Measurements from ENCODE around the gene LBX2. TPM values are rescaled to one million over a fixed set of nuclear protein-coding genes. Genes with fewer than 3 reads are reported as not detected.

The LBX2 gene
- polyA plus RNA-seq (2013, experiment 1 of 2; ENCODE audit: insufficient read length): 0.60 TPM
- polyA plus RNA-seq (2013, experiment 2 of 2; ENCODE audit: insufficient read length): 0.31 TPM

- DNase-seq: no peak
Observed at GRCh38 chr2:74499267-74499939, at the start of gene LBX2. Gene LBX2 (minus strand): TSS chr2:74499603. CDS start chr2:74499537, 66 bp downstream.

GRCh38 chr2:74548285-74548899 lies 49.0 kb upstream of the LBX2 start:
- DNase-seq: no peak

GRCh38 chr2:74546004-74546403 lies 46.6 kb upstream of the LBX2 start:
- no peak for DNase-seq

- no peak for DNase-seq
Observed at GRCh38 chr2:74544634-74545033, 45.2 kb upstream of the LBX2 start.

- DNase-seq: no peak
Observed at GRCh38 chr2:74542978-74543377, 43.6 kb upstream of the LBX2 start.

GRCh38 chr2:74540291-74540690 lies 40.9 kb upstream of the LBX2 start:
- no peak for DNase-seq

GRCh38 chr2:74538881-74539339 lies 39.5 kb upstream of the LBX2 start:
- DNase-seq: no peak

GRCh38 chr2:74537140-74537539 lies 37.7 kb upstream of the LBX2 start:
- no peak for DNase-seq

- no peak for DNase-seq
Observed at GRCh38 chr2:74536166-74536950, 37.0 kb upstream of the LBX2 start.

GRCh38 chr2:74535440-74535965 lies 36.1 kb upstream of the LBX2 start:
- DNase-seq: no peak

- DNase-seq: no peak
Observed at GRCh38 chr2:74534411-74534810, 35.0 kb upstream of the LBX2 start.

GRCh38 chr2:74533464-74533863 lies 34.1 kb upstream of the LBX2 start:
- no peak for DNase-seq

GRCh38 chr2:74532222-74532621 lies 32.8 kb upstream of the LBX2 start:
- DNase-seq: peak; percentile 64

- no peak for DNase-seq
Observed at GRCh38 chr2:74531666-74532065, 32.3 kb upstream of the LBX2 start.

GRCh38 chr2:74530239-74531187 lies 31.1 kb upstream of the LBX2 start:
- no peak for DNase-seq

- peak; percentile 100 for DNase-seq
Observed at GRCh38 chr2:74529357-74530238, 30.2 kb upstream of the LBX2 start, which contains the start of the genes AUP1 and HTRA2. Gene AUP1 (minus strand): TSS chr2:74529706. CDS start chr2:74529629, 77 bp downstream. Gene HTRA2 (plus strand): TSS chr2:74529933. CDS start chr2:74530007, 74 bp downstream.

GRCh38 chr2:74528600-74529356 lies 29.4 kb upstream of the LBX2 start:
- no peak for DNase-seq

GRCh38 chr2:74527741-74528140 lies 28.3 kb upstream of the LBX2 start:
- no peak for DNase-seq

- no peak for DNase-seq
Observed at GRCh38 chr2:74526649-74527230, 27.3 kb upstream of the LBX2 start.
